Rectal smooth muscle tissue (tissue), 1 donor: ENCODE measurements around the gene TEKTIP1.

Experiments
- H3K27ac ChIP-seq: one replicate; pipeline ENCODE4 v1.7.0; 2013; ENCODE audit warnings: low read depth, low read length, inconsistent platforms
- H3K27me3 ChIP-seq: one replicate; pipeline ENCODE4 v1.7.0; 2013; ENCODE audit warnings: low read length; ENCODE audit not compliant: control insufficient read depth, insufficient read depth
- H3K36me3 ChIP-seq: one replicate; pipeline ENCODE4 v1.7.0; 2013; ENCODE audit warnings: low read length; ENCODE audit not compliant: control insufficient read depth, insufficient read depth
- H3K4me1 ChIP-seq: one replicate; pipeline ENCODE4 v1.7.0; 2013; ENCODE audit warnings: low read length; ENCODE audit not compliant: control insufficient read depth, insufficient read depth
- H3K4me3 ChIP-seq: one replicate; pipeline ENCODE4 v1.7.0; 2013; ENCODE audit warnings: low read length
- H3K9ac ChIP-seq: one replicate; pipeline ENCODE4 v1.7.0; 2013; ENCODE audit warnings: low read length

The TEKTIP1 gene

GRCh38 chr19:3511506-3512251 is 27.3 kb upstream of the TEKTIP1 start:
- Histone ChIP-seq H3K4me1 (peaks cover 4% of the 10 kb centered on the region), H3K27ac (no peak overlapping the region), H3K9ac (no peak overlapping the region), H3K4me3 (no peak overlapping the region), H3K27me3 (no peaks in the 10 kb centered on the region), H3K36me3 (no peaks in the 10 kb centered on the region)

DNA sequence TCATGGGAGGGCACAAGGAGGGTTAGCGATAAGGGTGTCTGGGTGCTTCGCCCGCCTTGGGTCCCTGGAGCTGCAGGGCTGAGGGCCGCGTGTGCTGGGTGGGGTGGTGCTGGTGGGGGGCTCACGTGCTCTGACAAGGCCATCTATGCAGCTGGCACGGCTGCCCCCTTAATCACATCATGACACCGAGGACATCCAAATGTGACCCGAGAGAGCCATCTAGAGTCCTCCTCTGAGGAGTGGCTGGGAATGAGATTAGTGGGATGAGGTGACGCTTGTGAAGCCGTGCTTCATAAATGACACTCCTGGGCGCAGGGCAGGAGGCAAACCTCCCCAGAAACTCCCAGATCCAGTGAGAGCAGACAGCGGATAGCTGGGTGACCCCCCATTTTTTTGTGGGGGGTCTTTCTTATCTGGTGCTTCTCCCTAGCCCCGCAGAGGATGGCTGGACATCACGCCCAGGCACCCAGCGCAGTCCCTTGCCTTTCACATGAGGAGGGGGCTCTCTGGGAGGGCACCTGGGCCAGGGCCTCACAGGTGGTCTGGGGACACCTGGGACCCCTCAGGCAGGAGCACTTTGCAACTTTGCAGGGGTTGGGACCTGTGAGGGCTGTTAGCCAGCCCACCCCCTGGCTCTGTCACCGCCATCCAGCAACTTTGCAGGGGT is 26.3 kb upstream of the TEKTIP1 start:
- peaks cover 1% of the 10 kb centered on the region for H3K4me1 ChIP-seq
- no peak overlapping the region for H3K27ac ChIP-seq
- no peak overlapping the region for H3K4me3 ChIP-seq
- H3K36me3 ChIP-seq = no peaks in the 10 kb centered on the region
- no peaks in the 10 kb centered on the region for H3K27me3 ChIP-seq
- H3K9ac ChIP-seq = no peak overlapping the region

DNA sequence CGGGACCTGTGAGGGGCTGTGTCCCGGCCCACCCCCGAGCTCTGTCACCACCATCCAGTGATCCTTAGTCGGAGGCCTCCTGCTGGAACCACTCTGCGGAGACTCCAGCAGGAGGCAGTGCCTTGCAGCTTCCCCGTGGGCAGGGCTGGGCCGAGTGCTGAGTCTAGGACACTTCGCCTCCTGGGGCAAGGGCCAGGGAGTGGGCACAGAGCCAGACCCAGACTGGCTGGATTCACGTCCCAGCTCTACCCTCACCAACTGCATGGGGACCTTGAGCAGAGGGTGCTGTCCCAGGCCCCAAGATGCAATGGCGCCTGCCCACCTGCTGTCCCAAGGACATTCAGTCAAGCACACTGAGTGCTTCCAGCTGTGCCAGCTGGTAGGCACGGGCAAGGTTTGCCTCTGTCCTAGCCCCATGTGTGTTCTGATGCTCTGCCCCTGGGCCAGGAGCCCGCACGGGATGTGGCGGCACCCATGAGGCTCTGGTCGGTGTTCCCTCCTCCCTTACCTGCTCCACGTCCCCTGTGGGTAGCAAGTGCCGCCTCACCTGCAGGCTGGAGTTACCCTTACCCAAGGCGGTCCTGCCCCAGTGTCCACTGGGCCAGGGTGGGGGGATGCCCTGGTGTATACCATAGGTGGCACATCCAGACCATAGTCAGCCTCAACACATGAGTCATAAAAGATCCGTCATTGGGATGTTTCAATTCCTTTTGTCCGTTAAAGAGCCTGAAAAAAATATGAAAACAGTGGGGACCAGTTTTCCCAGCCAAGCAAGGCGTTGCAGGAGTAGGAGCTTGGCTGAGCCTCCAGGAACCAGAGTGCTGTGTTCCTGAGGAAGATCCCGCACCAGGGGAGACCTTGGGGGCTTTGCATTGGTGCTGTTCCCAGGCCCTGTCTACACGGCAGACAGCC is 25.5 kb upstream of the TEKTIP1 start:
- no peak overlapping the region for H3K9ac ChIP-seq

DNA sequence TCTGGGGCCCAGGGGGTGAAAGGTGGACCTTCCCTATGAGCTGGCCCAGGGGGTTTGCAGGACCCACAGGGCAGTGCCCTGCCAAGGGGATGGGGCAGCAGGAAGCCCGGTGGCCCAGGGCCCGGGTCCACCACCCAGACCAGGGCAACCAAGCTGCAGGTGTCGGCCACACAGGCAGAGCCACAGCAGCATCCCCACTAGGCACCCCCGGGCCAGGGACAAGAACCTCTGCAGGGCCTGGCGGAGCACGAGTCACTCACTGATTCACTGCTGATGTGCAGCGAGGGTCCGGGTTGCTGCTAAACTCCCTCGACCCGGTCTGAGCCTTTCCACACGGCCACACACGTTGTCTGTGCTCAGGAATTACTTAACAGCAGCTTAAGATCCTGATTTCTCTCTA is 24.0 kb upstream of the TEKTIP1 start:
- Histone ChIP-seq H3K27me3 (no peaks in the 10 kb centered on the region), H3K36me3 (peaks cover 6% of the 10 kb centered on the region), H3K27ac (no peak overlapping the region), H3K4me3 (no peak overlapping the region), H3K9ac (no peak overlapping the region), H3K4me1 (no peaks in the 10 kb centered on the region)

More for the DNA sequence above, 25.5 kb upstream of the TEKTIP1 start:
- no peaks in the 10 kb centered on the region for H3K27me3 ChIP-seq
- no peak overlapping the region for H3K4me3 ChIP-seq
- H3K27ac ChIP-seq = no peak overlapping the region
- H3K4me1 ChIP-seq = no peaks in the 10 kb centered on the region
- H3K36me3 ChIP-seq = no peaks in the 10 kb centered on the region

- no peaks in the 10 kb centered on the region for H3K4me1 ChIP-seq
- peaks cover 6% of the 10 kb centered on the region for H3K36me3 ChIP-seq
- no peak overlapping the region for H3K4me3 ChIP-seq
- no peak overlapping the region for H3K27ac ChIP-seq
- H3K9ac ChIP-seq = no peak overlapping the region
- H3K27me3 ChIP-seq = no peaks in the 10 kb centered on the region
Observed at GRCh38 chr19:3515891-3516422, 23.0 kb upstream of the TEKTIP1 start.

GRCh38 chr19:3516675-3517207 is 22.2 kb upstream of the TEKTIP1 start:
- H3K36me3 ChIP-seq = peaks cover 6% of the 10 kb centered on the region
- no peak overlapping the region for H3K27ac ChIP-seq
- H3K9ac ChIP-seq = no peak overlapping the region
- no peaks in the 10 kb centered on the region for H3K4me1 ChIP-seq
- H3K4me3 ChIP-seq = no peak overlapping the region
- no peaks in the 10 kb centered on the region for H3K27me3 ChIP-seq

GRCh38 chr19:3517638-3518037 is 21.3 kb upstream of the TEKTIP1 start:
- Histone ChIP-seq H3K27me3 (no peaks in the 10 kb centered on the region), H3K36me3 (peaks cover 6% of the 10 kb centered on the region), H3K27ac (no peak overlapping the region), H3K4me3 (no peak overlapping the region), H3K9ac (no peak overlapping the region), H3K4me1 (no peaks in the 10 kb centered on the region)

GRCh38 chr19:3518255-3518654 is 20.7 kb upstream of the TEKTIP1 start:
- no peaks in the 10 kb centered on the region for H3K4me1 ChIP-seq
- no peak overlapping the region for H3K9ac ChIP-seq
- H3K36me3 ChIP-seq = peaks cover 6% of the 10 kb centered on the region
- H3K27me3 ChIP-seq = no peaks in the 10 kb centered on the region
- H3K4me3 ChIP-seq = no peak overlapping the region
- no peak overlapping the region for H3K27ac ChIP-seq

DNA sequence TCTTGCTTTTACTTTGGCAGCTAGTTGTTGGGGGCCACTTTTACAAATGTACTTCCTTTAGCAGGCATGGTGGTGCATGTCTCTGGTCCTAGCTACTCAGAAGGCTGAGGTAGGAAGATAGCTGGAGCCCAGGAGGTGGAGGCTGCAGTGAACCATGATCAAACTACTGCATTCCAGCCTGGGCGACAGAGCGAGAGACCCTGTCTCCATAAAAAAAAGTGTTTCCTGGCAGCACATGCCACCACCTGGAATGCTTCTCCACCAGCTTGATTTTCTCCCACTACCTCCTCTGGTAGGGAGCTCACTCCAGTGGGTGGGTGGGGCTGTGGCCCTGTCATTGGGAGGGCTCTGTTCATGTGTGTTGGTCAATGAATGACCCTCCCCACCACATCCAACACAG is 20.3 kb upstream of the TEKTIP1 start:
- no peak overlapping the region for H3K9ac ChIP-seq
- no peaks in the 10 kb centered on the region for H3K4me1 ChIP-seq
- H3K36me3 ChIP-seq = peaks cover 6% of the 10 kb centered on the region

GRCh38 chr19:3519126-3519525 is 19.8 kb upstream of the TEKTIP1 start:
- Histone ChIP-seq H3K4me3 (no peak overlapping the region), H3K36me3 (peaks cover 6% of the 10 kb centered on the region)

More for the DNA sequence above, 20.3 kb upstream of the TEKTIP1 start:
- Histone ChIP-seq H3K4me3 (no peak overlapping the region), H3K27me3 (no peaks in the 10 kb centered on the region), H3K27ac (no peak overlapping the region)

GRCh38 chr19:3520166-3521103 is 18.5 kb upstream of the TEKTIP1 start:
- H3K27me3 ChIP-seq = no peaks in the 10 kb centered on the region
- H3K4me1 ChIP-seq = no peaks in the 10 kb centered on the region
- H3K36me3 ChIP-seq = peaks cover 11% of the 10 kb centered on the region
- H3K4me3 ChIP-seq = no peak overlapping the region
- H3K27ac ChIP-seq = no peak overlapping the region
- no peak overlapping the region for H3K9ac ChIP-seq

More at GRCh38 chr19:3519126-3519525, 19.8 kb upstream of the TEKTIP1 start:
- H3K27me3 ChIP-seq = no peaks in the 10 kb centered on the region
- no peaks in the 10 kb centered on the region for H3K4me1 ChIP-seq
- no peak overlapping the region for H3K9ac ChIP-seq
- H3K27ac ChIP-seq = no peak overlapping the region
